ENCODE measurements around the gene SYNPO. TPM values are rescaled to one million over a fixed set of nuclear protein-coding genes. Genes with fewer than 3 reads are reported as not detected.
A peak's percentile ranks its signal among the peaks of the same experiment; 100 is the strongest.

Gene SYNPO
- total and polyA plus RNA-seq, 5 donors = 552 to 675 (median 598) TPM

DNA sequence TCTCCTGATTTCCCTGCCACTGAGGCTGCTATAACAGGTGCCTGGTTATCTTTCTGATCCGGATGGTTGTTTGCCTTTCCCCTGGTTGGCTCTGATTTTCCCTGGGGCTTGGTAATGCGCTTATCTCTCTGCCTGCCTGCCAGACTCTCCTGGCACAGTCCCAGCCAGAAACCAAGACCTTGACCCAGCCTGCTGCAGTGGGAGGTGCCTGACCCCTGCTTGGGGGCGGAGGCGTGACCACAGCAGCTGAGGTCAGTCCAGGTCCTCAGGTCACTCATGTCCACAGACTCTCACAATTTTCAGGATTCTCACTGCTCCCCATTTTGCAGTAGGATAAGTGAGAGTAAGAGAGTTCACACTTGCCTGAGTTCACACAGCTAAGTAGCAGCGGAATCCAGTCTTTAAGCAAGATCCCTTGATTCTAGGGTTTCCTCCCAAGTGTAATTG lies 24.4 kb upstream of the SYNPO start:
- intact Hi-C loops (cut with DNase I) = no loop called here
- peaks cover 66% of the 10 kb centered on the region for H3K4me1 ChIP-seq (ENCODE audit: control insufficient read depth, insufficient read depth, low read length)
- 34% methylated on average over 5 of the region's 5 CpGs for WGBS
- no peak overlapping the region for H3K4me3 ChIP-seq (ENCODE audit: low read length)
- H3K27me3 ChIP-seq (ENCODE audit: control insufficient read depth, insufficient read depth) = no peaks in the 10 kb centered on the region
- H3K9me3 ChIP-seq (ENCODE audit: control insufficient read depth, low read length) = no peaks in the 10 kb centered on the region
- peak; percentile 30 to 52 for ATAC-seq
- peak; percentile 86 to 93 (median 93) for DNase-seq
- peak overlapping the region; percentile 96 for H3K27ac ChIP-seq (ENCODE audit: low read length)

DNA sequence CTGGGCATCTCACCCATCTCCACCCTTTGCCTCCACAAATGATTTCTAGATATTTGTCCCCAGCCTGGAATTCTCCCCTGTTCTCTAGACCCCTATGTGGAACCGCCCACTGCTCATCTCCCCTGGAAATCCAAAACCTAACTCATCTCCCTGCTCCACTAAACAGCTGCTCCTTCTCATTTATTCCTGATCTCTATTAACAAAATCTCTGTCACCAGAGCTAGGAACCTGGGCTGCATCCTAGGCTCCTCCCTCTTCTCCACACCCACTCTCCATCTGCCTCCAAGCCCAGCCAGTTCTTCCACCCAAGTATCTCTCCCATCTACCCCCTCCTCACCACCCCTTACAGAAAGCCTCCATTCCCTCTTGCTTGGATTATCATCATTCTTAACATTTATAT lies 24.0 kb upstream of the SYNPO start:
- Histone ChIP-seq H3K27ac (ENCODE audit: low read length) (peak overlapping the region; percentile 96), H3K27me3 (ENCODE audit: control insufficient read depth, insufficient read depth) (no peaks in the 10 kb centered on the region), H3K4me1 (ENCODE audit: control insufficient read depth, insufficient read depth, low read length) (peaks cover 64% of the 10 kb centered on the region), H3K9me3 (ENCODE audit: control insufficient read depth, low read length) (no peaks in the 10 kb centered on the region), H3K4me3 (ENCODE audit: low read length) (no peak overlapping the region)
- DNase-seq (peak in 2 of 3 donors; percentile 7 to 11), ATAC-seq (no peak)
- intact Hi-C loops (cut with DNase I) = no loop called here
- WGBS = 94% methylated on average over 1 of the region's 1 CpG

DNA sequence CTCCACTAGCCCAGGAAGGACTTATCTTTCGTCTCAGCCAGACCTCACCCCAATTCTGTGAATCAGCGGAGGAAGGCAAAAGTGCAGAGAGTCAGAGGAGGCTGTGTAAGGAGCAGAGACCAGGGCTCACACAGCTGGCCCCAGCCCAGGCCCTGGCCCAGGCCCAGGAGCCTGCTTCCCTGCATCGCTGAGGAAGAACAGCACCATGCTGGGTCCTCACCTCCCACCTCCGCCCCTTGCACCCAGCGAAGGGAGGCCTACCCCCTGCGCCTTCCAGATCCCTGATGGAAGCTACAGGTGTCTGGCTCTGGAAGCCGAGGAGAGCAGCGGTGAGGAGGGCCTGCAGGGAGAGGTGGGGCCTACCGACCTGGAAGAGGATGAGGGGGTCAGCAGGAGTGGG lies 22.3 kb upstream of the SYNPO start:
- H3K4me1 ChIP-seq (ENCODE audit: control insufficient read depth, insufficient read depth, low read length) = peaks cover 52% of the 10 kb centered on the region
- no peaks in the 10 kb centered on the region for H3K27me3 ChIP-seq (ENCODE audit: control insufficient read depth, insufficient read depth)
- no peak overlapping the region for H3K4me3 ChIP-seq (ENCODE audit: low read length)
- H3K27ac ChIP-seq (ENCODE audit: low read length) = peak overlapping the region; percentile 95
- DNase-seq (peak; percentile 69 to 89 (median 88)), ATAC-seq (peak; percentile 25 to 27)
- intact Hi-C loops (cut with DNase I) = no loop called here
- H3K9me3 ChIP-seq (ENCODE audit: control insufficient read depth, low read length) = no peaks in the 10 kb centered on the region
- WGBS = 33% methylated on average over 9 of the region's 9 CpGs

DNA sequence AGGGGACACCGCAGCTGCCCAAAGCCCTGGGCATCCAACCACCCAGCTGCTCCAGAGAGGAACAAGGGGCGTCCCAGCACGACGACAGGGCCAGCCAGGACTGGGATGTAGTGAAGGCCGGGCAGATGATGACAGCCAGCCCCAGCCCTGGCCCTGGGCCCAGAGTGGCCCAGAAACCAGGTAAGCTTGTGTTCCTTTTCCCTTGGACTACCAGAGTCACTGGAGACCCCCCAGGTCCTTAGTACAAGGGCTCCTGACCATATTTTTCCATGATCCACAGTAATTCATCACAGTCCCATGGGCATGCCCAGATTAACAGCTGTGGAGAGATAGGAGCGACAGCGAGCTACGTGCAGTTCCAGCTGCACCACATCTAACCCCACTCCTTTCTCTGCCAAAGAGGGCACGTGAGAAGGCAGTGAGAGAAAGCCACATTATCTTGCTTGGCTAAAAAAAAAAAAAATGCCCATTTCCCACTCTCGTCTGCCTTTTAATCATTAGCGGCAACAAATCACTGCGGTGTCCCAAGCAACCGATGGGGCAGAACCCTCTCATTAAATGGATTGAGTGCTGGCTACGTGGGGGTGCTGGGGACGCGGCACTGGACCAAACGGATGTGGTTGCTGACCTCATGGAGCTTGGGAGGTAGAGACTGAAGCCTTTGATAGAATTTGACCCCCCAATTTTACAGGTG lies 21.7 kb upstream of the SYNPO start:
- H3K27me3 ChIP-seq (ENCODE audit: control insufficient read depth, insufficient read depth) = no peaks in the 10 kb centered on the region
- peaks cover 47% of the 10 kb centered on the region for H3K4me1 ChIP-seq (ENCODE audit: control insufficient read depth, insufficient read depth, low read length)
- H3K4me3 ChIP-seq (ENCODE audit: low read length) = no peak overlapping the region
- H3K27ac ChIP-seq (ENCODE audit: low read length) = peak overlapping the region; percentile 95
- DNase-seq = peak; percentile 71 to 83 (median 80)
- 31% methylated on average over 17 of the region's 17 CpGs for WGBS
- ATAC-seq = peak; percentile 58 to 64
- H3K9me3 ChIP-seq (ENCODE audit: control insufficient read depth, low read length) = no peaks in the 10 kb centered on the region
- intact Hi-C loops (cut with DNase I) = no loop called here

DNA sequence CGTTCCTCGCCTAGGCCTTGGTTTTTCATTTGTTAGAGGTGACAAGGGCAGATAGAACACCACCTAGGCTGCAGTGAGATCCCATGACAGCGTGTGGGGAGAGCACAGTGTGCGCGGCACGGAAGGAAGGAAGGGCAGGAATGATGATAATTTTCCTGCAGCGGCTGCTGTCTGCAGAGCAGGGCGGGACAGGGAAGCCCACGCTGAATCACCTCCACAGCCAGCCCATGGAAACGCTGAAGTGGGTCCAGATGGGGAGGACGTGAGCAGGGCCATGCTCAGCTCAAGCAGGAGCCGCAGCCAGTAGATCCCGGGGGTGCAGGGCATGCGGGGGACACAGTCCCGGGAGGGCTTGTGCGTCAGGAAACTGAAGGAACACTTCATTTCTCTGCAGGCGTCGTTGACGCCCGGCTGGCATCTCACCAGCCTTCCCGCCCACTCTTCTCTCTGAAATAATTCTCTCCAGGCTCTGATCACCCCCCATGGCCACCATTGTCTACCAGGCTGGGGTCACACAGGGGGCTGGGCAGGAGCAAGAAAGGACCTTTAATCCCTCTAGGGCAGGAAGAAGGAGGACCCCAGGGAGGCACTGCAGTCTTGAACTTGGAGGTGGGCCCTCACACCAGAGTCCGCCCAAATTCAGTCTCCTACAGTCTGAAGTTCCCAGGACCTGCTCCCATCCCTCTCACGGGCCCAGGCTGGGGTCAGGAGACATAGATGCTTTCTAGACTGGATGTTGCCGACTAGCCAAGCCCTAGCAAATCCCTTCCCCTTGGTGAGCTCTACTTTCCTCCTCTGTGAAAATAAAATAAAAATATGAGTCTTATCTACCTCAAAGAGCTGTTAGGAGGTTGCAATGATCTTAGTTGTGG lies 20.9 kb upstream of the SYNPO start:
- Histone ChIP-seq H3K27ac (ENCODE audit: low read length) (peak overlapping the region; percentile 95), H3K4me3 (ENCODE audit: low read length) (no peak overlapping the region)
- peak; percentile 77 to 84 for ATAC-seq

DNA sequence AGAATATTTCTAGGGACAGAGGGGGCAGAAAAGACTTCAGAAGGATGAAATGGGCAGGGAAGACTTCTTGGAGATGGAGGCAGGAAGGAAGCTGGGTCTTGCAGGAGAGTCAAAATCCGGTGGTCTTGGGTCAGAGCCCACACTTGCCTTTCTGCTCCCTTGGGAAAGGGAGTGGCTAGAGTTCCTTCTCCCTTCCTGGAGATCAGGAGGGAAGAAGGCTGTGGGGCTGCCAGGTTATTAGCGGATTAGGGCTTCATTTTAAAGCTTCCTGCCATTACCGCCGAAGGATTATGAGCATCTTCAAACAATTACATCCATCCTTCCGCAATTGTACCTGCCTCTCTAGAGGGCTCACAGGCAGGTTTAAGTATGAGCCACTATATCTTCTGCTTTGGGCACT lies 19.2 kb upstream of the SYNPO start:
- intact Hi-C loops (cut with DNase I) = no loop called here
- Histone ChIP-seq H3K27me3 (ENCODE audit: control insufficient read depth, insufficient read depth) (no peaks in the 10 kb centered on the region), H3K4me3 (ENCODE audit: low read length) (no peak overlapping the region), H3K9me3 (ENCODE audit: control insufficient read depth, low read length) (no peaks in the 10 kb centered on the region), H3K4me1 (ENCODE audit: control insufficient read depth, insufficient read depth, low read length) (peaks cover 30% of the 10 kb centered on the region), H3K27ac (ENCODE audit: low read length) (peak overlapping the region; percentile 63)
- 65% methylated on average over 5 of the region's 5 CpGs for WGBS
- DNase-seq = peak in 2 of 3 donors; percentile 9 to 45
- no peak for ATAC-seq

More for the DNA sequence above, 20.9 kb upstream of the SYNPO start:
- DNase-seq = peak; percentile 94
- Histone ChIP-seq H3K27me3 (ENCODE audit: control insufficient read depth, insufficient read depth) (no peaks in the 10 kb centered on the region), H3K4me1 (ENCODE audit: control insufficient read depth, insufficient read depth, low read length) (peaks cover 44% of the 10 kb centered on the region), H3K9me3 (ENCODE audit: control insufficient read depth, low read length) (no peaks in the 10 kb centered on the region)
- WGBS = 17% methylated on average over 24 of the region's 24 CpGs
- intact Hi-C loops (cut with DNase I) = no loop called here

DNA sequence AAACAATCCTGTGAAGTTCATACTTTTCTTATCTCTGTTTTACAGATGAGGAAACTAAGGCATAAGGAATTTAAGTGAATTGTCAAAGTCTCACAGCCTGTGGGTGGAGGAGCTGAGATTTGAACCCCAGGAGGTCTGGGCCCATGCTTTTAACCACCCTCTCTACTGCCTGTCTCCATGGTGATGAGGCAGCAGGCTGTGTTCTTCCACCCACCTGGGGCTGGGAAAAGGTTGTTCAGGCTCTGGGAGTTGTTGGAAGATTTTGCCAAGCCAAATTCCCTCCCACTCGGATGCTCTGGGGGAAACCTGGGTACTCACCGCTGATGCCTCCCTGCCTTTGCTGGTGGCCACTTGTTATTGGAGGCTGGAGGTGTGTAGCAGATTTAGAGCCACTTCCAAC lies 18.3 kb upstream of the SYNPO start:
- no peak overlapping the region for H3K4me3 ChIP-seq (ENCODE audit: low read length)

DNA sequence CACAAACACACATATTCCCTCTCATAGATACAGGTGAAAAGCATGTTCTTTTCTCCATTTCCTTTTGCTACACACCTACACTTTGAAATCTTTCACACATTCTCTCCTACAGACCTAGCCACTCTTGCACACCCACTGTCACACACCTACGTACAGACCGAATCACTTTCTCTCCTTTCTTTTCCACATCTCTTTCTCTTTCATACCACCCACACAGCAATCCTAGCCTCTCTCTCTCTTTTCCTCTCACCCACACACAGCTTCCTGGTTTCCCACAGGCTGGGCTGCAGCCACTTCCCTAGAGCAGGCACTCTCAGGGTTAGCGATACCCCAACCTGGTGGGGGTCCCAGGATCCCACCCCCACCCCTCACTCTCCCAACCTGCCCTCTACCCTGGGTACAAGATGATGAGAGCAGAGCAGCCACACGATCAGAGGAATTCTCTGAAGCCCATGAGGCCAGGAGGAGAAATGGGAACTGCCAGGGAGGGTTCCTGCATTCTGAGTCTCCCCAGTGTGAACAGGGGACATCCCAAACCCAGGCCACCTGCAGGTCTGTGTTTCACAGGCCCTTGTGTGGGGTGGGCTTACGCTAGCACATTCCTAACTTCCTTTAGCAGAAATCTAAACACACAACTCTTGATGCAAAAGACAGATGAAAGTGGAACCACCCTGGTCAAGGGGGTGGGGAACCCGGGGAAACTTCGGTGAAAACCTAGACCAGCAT lies 17.1 kb upstream of the SYNPO start:
- DNase-seq (peak in 1 of 3 donors; percentile 50), ATAC-seq (no peak)
- H3K4me3 ChIP-seq (ENCODE audit: low read length) = no peak overlapping the region
- intact Hi-C loops (cut with DNase I) = no loop called here
- H3K27me3 ChIP-seq (ENCODE audit: control insufficient read depth, insufficient read depth) = no peaks in the 10 kb centered on the region
- peak overlapping the region; percentile 63 for H3K27ac ChIP-seq (ENCODE audit: low read length)
- peaks cover 20% of the 10 kb centered on the region for H3K4me1 ChIP-seq (ENCODE audit: control insufficient read depth, insufficient read depth, low read length)
- no peaks in the 10 kb centered on the region for H3K9me3 ChIP-seq (ENCODE audit: control insufficient read depth, low read length)
- WGBS = 41% methylated on average over 7 of the region's 7 CpGs

More for the DNA sequence above, 18.3 kb upstream of the SYNPO start:
- DNase-seq (peak in 1 of 3 donors; percentile 5), ATAC-seq (no peak)
- no peaks in the 10 kb centered on the region for H3K9me3 ChIP-seq (ENCODE audit: control insufficient read depth, low read length)
- H3K27me3 ChIP-seq (ENCODE audit: control insufficient read depth, insufficient read depth) = no peaks in the 10 kb centered on the region
- 70% methylated on average over 2 of the region's 2 CpGs for WGBS
- peak overlapping the region; percentile 61 for H3K27ac ChIP-seq (ENCODE audit: low read length)
- H3K4me1 ChIP-seq (ENCODE audit: control insufficient read depth, insufficient read depth, low read length) = peaks cover 28% of the 10 kb centered on the region
- intact Hi-C loops (cut with DNase I) = no loop called here

DNA sequence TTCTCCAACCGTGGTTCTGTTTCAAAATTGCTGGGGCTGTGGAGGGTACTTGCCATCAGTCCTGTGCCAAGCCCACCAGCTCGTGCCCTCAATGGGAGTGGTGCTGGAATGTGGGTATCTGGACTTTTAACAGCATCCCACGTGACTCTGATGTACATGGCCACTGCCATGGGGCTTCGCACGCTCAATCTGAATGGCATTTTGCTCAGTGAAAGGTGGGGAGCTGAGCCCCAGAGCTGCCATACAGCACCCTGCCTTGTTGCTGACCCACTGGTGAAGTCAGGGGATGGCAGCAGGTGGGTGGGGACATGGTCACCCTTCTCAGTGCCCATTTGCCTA lies 16.6 kb upstream of the SYNPO start:
- H3K27ac ChIP-seq (ENCODE audit: low read length) = peak overlapping the region; percentile 63
- H3K9me3 ChIP-seq (ENCODE audit: control insufficient read depth, low read length) = no peaks in the 10 kb centered on the region
- intact Hi-C loops (cut with DNase I) = no loop called here
- peak in 1 of 3 donors; percentile 36 for DNase-seq
- no peaks in the 10 kb centered on the region for H3K27me3 ChIP-seq (ENCODE audit: control insufficient read depth, insufficient read depth)
- H3K4me1 ChIP-seq (ENCODE audit: control insufficient read depth, insufficient read depth, low read length) = peaks cover 16% of the 10 kb centered on the region
- WGBS = 46% methylated on average over 5 of the region's 5 CpGs
- H3K4me3 ChIP-seq (ENCODE audit: low read length) = no peak overlapping the region
- ATAC-seq = no peak

DNA sequence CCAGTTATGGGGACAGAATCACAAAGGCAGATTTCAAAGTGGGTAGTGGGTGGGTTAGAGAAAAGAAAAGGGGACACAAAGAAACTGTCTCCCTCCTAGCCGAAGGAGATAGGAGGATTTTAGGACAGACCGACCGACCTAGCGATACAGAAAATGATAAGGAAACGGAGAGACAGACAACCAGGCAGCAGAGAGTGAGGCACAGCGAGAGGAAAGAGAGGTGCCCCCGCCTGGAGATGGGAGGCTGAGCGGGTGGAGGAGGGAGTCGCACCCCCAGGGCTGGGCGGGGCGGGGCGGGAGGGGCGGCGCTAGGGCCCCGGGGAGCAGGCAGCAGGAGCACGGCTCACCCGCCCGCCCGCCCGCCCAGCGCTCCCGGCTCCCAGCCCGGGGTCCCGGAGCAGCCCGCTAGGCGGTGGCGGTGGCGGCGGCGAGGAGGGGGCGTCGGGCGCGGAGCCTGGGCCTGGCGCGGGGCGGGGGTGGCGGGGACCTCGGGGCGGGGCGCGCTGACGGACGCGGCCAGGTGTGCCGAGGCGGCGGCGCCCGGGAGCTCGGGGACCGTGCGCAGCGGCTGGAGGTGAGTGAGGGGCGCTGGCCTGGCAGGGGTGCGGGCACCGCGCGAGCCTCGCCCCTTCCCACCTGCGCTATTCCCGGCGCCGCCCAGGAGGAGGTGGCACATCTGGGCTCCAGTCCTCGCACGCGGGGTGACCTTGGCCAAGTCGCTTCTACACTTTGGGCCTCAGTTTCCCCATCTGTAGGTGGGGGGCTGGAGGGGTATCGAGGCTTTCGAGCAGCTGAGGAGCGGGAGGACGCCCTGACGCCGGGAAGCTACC lies 15.9 kb upstream of the SYNPO start:
- Histone ChIP-seq H3K27ac (ENCODE audit: low read length) (peak overlapping the region; percentile 96), H3K27me3 (ENCODE audit: control insufficient read depth, insufficient read depth) (no peaks in the 10 kb centered on the region), H3K4me1 (ENCODE audit: control insufficient read depth, insufficient read depth, low read length) (peaks cover 17% of the 10 kb centered on the region), H3K4me3 (ENCODE audit: low read length) (peak overlapping the region; percentile 80), H3K9me3 (ENCODE audit: control insufficient read depth, low read length) (no peaks in the 10 kb centered on the region)
- peak; percentile 71 to 87 (median 80) for DNase-seq
- 2% methylated on average over 74 of the region's 74 CpGs for WGBS
- intact Hi-C loops (cut with DNase I) = no loop called here
- ATAC-seq = peak; percentile 39 to 40
